Hepatocyte (in vitro differentiated cells): ENCODE measurements around the gene KDF1. TPM values are rescaled to one million over a fixed set of nuclear protein-coding genes. Genes with fewer than 3 reads are reported as not detected.
A peak's percentile ranks its signal among the peaks of the same experiment; 100 is the strongest.

Experiments
- DNase-seq: peaks from one replicate; pipeline ENCODE4 v3.0.0-alpha.2; 2016; ENCODE audit warnings: low spot score
- H2AFZ ChIP-seq: fragments of 200-600 bp; sonication (generic); 2 replicates; pipeline ENCODE4 v1.6.0; 2016; ENCODE audit warnings: antibody characterized with exemption, mild to moderate bottlenecking
- H3K27ac ChIP-seq: fragments of 200-600 bp; sonication (generic); 2 replicates; pipeline ENCODE4 v1.5.1; 2016; ENCODE audit warnings: mild to moderate bottlenecking
- H3K27me3 ChIP-seq: fragments of 200-600 bp; sonication (generic); 2 replicates; pipeline ENCODE4 v1.6.1; 2016
- H3K36me3 ChIP-seq: fragments of 200-600 bp; sonication (generic); replicated peaks from 2 replicates; pipeline ENCODE4 v1.5.1; 2016; ENCODE audit warnings: low read depth; ENCODE audit not compliant: insufficient read depth
- H3K4me1 ChIP-seq: fragments of 200-600 bp; sonication (generic); 2 replicates; pipeline ENCODE4 v1.5.1; 2016; ENCODE audit warnings: mild to moderate bottlenecking, moderate library complexity; ENCODE audit not compliant: insufficient read depth
- H3K4me2 ChIP-seq: fragments of 200-600 bp; sonication (generic); 2 replicates; pipeline ENCODE4 v1.6.0; 2016
- H3K4me3 ChIP-seq: fragments of 200-600 bp; sonication (generic); 2 replicates; pipeline ENCODE4 v1.5.1; 2016; ENCODE audit warnings: mild to moderate bottlenecking
- H3K79me2 ChIP-seq: fragments of 200-600 bp; sonication (generic); 2 replicates; pipeline ENCODE4 v1.6.0; 2017; ENCODE audit warnings: mild to moderate bottlenecking
- H3K9me2 ChIP-seq: fragments of 200-600 bp; sonication (generic); replicated peaks from 2 replicates; pipeline ENCODE4 v1.6.0; 2017; ENCODE audit warnings: mild to moderate bottlenecking; ENCODE audit not compliant: insufficient read depth
- H3K9me3 ChIP-seq: fragments of 200-600 bp; sonication (generic); 2 replicates; pipeline ENCODE4 v1.5.1; 2016; ENCODE audit warnings: low read depth, mild to moderate bottlenecking
- H4K20me1 ChIP-seq: fragments of 200-600 bp; sonication (generic); 2 replicates; pipeline ENCODE4 v1.6.0; 2016; ENCODE audit warnings: mild to moderate bottlenecking; ENCODE audit not compliant: insufficient read depth, poor library complexity, severe bottlenecking
- CTCF ChIP-seq: fragments of 200-600 bp; sonication (generic); IDR thresholded peaks from 2 replicates; pipeline ENCODE4 v1.5.1; 2016; ENCODE audit warnings: antibody characterized with exemption, mild to moderate bottlenecking; ENCODE audit not compliant: poor library complexity
- EZH2 ChIP-seq: fragments of 200-600 bp; sonication (generic); IDR thresholded peaks from 2 replicates; pipeline ENCODE4 v1.6.1; 2016; ENCODE audit warnings: antibody characterized with exemption, mild to moderate bottlenecking, borderline replicate concordance
- EZH2phosphoT487 ChIP-seq: fragments of 200-600 bp; sonication (generic); IDR thresholded peaks from one replicate; pipeline ENCODE4 v1.6.1; 2018; ENCODE audit warnings: antibody characterized with exemption, mild to moderate bottlenecking, low read depth, moderate library complexity; ENCODE audit not compliant: unreplicated experiment, severe bottlenecking
- WGBS: methylation state at CpG from one replicate; pipeline ENCODE4 v1.1.6; 2016; ENCODE audit warnings: low lambda C conversion rate; ENCODE audit errors: missing lambda C conversion rate; 5-methylcytosine and 5-hydroxymethylcytosine counted together
- polyA plus RNA-seq: library from polyadenylated mRNA; unstranded; fragments of >200 nt; fragmentation: Nextera tagmentation; extraction: Ambion mirVana; gene quantifications from 2 replicates; pipeline ENCODE4 v1.2.1, GENCODE V29; 2016
- total RNA-seq: library from RNA; depleted of rRNA; stranded (reverse); fragments of >200 nt; gene quantifications from 2 replicates; pipeline ENCODE4 v1.2.3, GENCODE V29; 2014

The KDF1 gene
- total RNA-seq (10.5 and 18.1 TPM in 2 replicates), polyA plus RNA-seq (17.2 and 21.9 TPM in 2 replicates)

- Histone ChIP-seq H3K27ac (peak within 1 kb of the TSS; percentile 88), H3K4me3 (peak within 1 kb of the TSS; percentile 88), H2AFZ (peak within 1 kb of the TSS; percentile 92), H3K9me2 (no peaks in the 10 kb centered on the region), H3K79me2 (peaks cover 40% of the 10 kb centered on the region), H3K36me3 (no peaks in the 10 kb centered on the region), H3K27me3 (peaks cover 14% of the 10 kb centered on the region), H3K4me2 (peak within 1 kb of the TSS; percentile 77), H3K9me3 (no peaks in the 10 kb centered on the region), H4K20me1 (no peaks in the 10 kb centered on the region), H3K4me1 (peaks cover 5% of the 10 kb centered on the region)
- 2% methylated on average over 58 of the region's 86 CpGs for WGBS
- DNase-seq: peak; percentile 94
- peak; percentile 4 for TF ChIP-seq CTCF
- TF ChIP-seq EZH2: peak; percentile 78
- peak; percentile 16 for TF ChIP-seq EZH2phosphoT487
These were observed at the start of gene KDF1 for GRCh38 chr1:26959722-26960624. TSS of gene KDF1 (minus strand) at chr1:26960468. CDS start at chr1:26952380, 8,088 bp downstream.

GRCh38 chr1:27009601-27010197, 49.4 kb upstream of the KDF1 start:
- TF ChIP-seq EZH2phosphoT487: no peak
- TF ChIP-seq CTCF: no peak
- TF ChIP-seq EZH2: no peak
- no peaks in the 10 kb centered on the region for H3K27me3 ChIP-seq
- H4K20me1 ChIP-seq: no peaks in the 10 kb centered on the region
- no peak overlapping the region for H3K4me3 ChIP-seq
- H3K9me2 ChIP-seq: no peaks in the 10 kb centered on the region
- no peaks in the 10 kb centered on the region for H3K36me3 ChIP-seq
- H3K4me1 ChIP-seq: peaks cover 49% of the 10 kb centered on the region
- DNase-seq: peak; percentile 52
- H3K27ac ChIP-seq: peak overlapping the region; percentile 78
- 61% methylated on average over 6 of the region's 6 CpGs for WGBS
- no peaks in the 10 kb centered on the region for H3K9me3 ChIP-seq
- H3K4me2 ChIP-seq: peak overlapping the region; percentile 74
- H2AFZ ChIP-seq: no peak overlapping the region
- peaks cover 32% of the 10 kb centered on the region for H3K79me2 ChIP-seq

- peaks cover 32% of the 10 kb centered on the region for H3K79me2 ChIP-seq
- WGBS: 41% methylated on average over 9 of the region's 9 CpGs
These were observed 47.8 kb upstream of the KDF1 start for GRCh38 chr1:27007909-27008582.

More at GRCh38 chr1:27007909-27008582, 47.8 kb upstream of the KDF1 start:
- peak; percentile 87 for DNase-seq
- Histone ChIP-seq H2AFZ (no peak overlapping the region), H3K9me3 (no peaks in the 10 kb centered on the region), H3K9me2 (no peaks in the 10 kb centered on the region), H3K4me3 (no peak overlapping the region), H4K20me1 (no peaks in the 10 kb centered on the region), H3K4me2 (peak overlapping the region; percentile 63), H3K4me1 (peaks cover 61% of the 10 kb centered on the region), H3K27me3 (no peaks in the 10 kb centered on the region), H3K27ac (peak overlapping the region; percentile 82), H3K36me3 (no peaks in the 10 kb centered on the region)
- TF ChIP-seq CTCF: no peak
- TF ChIP-seq EZH2: no peak
- no peak for TF ChIP-seq EZH2phosphoT487
